Amygdala (tissue), 56 donors: ENCODE measurements around the gene POLE2.
A peak's percentile ranks its signal among the peaks of the same experiment; 100 is the strongest.
"Not testable (repeated sequence)": the region's sequence is repeated elsewhere in the genome, so short reads cannot be mapped to it uniquely, and the experiment has no call there.

Experiments used
- DNase-seq, 56 donors: peaks; one replicate each; lab custom pipeline; 2025; lab: John Stamatoyannopoulos, UW

POLE2 gene

GRCh38 chr14:49659526-49660455 lies 28.2 kb downstream of the POLE2 start:
- DNase-seq = no peak

- not testable (repeated sequence) for DNase-seq
Measured at GRCh38 chr14:49657500-49657899, 30.5 kb downstream of the POLE2 start.

- no peak for DNase-seq
Measured at GRCh38 chr14:49654511-49654910, 33.5 kb downstream of the POLE2 start.

- DNase-seq = no peak
Measured at GRCh38 chr14:49653508-49653907, 34.5 kb downstream of the POLE2 start.

- no peak for DNase-seq
Measured at GRCh38 chr14:49642163-49642562, 45.9 kb downstream of the POLE2 start.

GRCh38 chr14:49641697-49642129 lies 46.3 kb downstream of the POLE2 start:
- DNase-seq = peak in 1 of 56 donors; percentile 7

- DNase-seq = no peak
Measured at GRCh38 chr14:49640540-49641417, 47.2 kb downstream of the POLE2 start.

GRCh38 chr14:49637534-49638078 lies 50.4 kb downstream of the POLE2 start:
- DNase-seq = no peak

- no peak for DNase-seq
Measured at GRCh38 chr14:49636866-49637265, 51.1 kb downstream of the POLE2 start.

- peak in 42 of 56 donors; percentile 7 to 75 (median 53) for DNase-seq
Measured at GRCh38 chr14:49634547-49635334, 53.3 kb downstream of the POLE2 start, which contains the start of gene DNAAF2. DNAAF2 (minus strand) TSS chr14:49635244; CDS start chr14:49635149, 95 bp downstream.

GRCh38 chr14:49633640-49634546 lies 54.1 kb downstream of the POLE2 start:
- peak; percentile 44 to 96 (median 89) for DNase-seq

- DNase-seq = no peak
Measured at GRCh38 chr14:49623941-49624839, 63.8 kb downstream of the POLE2 start.

GRCh38 chr14:49623387-49623786 lies 64.6 kb downstream of the POLE2 start:
- no peak for DNase-seq

GRCh38 chr14:49622022-49622607 lies 65.9 kb downstream of the POLE2 start:
- no peak for DNase-seq

- DNase-seq = peak in 35 of 56 donors; percentile 11 to 73 (median 50)
Measured at GRCh38 chr14:49621114-49621881, 66.7 kb downstream of the POLE2 start.
